GM06990 (cell line): ENCODE results near the gene GIPC2.
A peak's percentile ranks its signal among the peaks of the same experiment; 100 is the strongest.
"Not testable (repeated sequence)": the region's sequence is repeated elsewhere in the genome, so short reads cannot be mapped to it uniquely, and the experiment has no call there.

Experiments used
- DNase-seq: peaks from one replicate; pipeline ENCODE4 v3.0.0-alpha.2; 2011; ENCODE audit not compliant: insufficient read length; ENCODE audit errors: extremely low read depth
- H3K27me3 ChIP-seq: replicated peaks from 2 replicates; pipeline ENCODE4 v1.6.0; 2011; ENCODE audit warnings: low read length; ENCODE audit not compliant: control insufficient read depth, insufficient read depth
- H3K36me3 ChIP-seq: 2 replicates; pipeline ENCODE4 v1.5.1; 2011; ENCODE audit warnings: low read length; ENCODE audit not compliant: control insufficient read depth, insufficient read depth
- H3K4me3 ChIP-seq: replicated peaks from 2 replicates; pipeline ENCODE4 v1.5.1; 2011; ENCODE audit warnings: low read depth, mild to moderate bottlenecking, control low read depth, low read length
- TF ChIP-seq, protein P1 (sequence below): IDR thresholded peaks from 2 replicates; pipeline ENCODE4 v1.5.1; 2011; ENCODE audit warnings: low read length, control low read depth, mild to moderate bottlenecking, inconsistent platforms; ENCODE audit not compliant: insufficient read depth, poor library complexity, severe bottlenecking

GIPC2 gene

DNA sequence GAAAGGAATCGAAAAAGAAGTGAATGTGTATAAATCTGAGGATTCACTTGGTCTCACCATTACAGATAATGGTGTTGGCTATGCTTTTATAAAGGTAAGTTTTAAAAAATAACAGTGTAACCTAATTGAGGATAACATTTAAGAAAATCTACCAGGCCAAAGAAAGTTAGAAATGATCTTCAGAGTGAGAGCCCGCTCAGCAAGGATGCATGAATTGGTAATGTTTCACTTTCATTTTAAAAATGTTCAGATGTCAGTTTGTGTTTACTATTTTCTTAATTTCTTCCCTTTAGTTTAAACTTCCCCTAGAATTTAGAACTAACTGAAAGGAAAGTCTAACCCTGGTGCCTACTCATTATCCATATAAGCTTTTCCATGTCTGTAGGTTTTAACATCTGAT is 35.0 kb downstream of the GIPC2 start:
- TF ChIP-seq, protein P1, sequence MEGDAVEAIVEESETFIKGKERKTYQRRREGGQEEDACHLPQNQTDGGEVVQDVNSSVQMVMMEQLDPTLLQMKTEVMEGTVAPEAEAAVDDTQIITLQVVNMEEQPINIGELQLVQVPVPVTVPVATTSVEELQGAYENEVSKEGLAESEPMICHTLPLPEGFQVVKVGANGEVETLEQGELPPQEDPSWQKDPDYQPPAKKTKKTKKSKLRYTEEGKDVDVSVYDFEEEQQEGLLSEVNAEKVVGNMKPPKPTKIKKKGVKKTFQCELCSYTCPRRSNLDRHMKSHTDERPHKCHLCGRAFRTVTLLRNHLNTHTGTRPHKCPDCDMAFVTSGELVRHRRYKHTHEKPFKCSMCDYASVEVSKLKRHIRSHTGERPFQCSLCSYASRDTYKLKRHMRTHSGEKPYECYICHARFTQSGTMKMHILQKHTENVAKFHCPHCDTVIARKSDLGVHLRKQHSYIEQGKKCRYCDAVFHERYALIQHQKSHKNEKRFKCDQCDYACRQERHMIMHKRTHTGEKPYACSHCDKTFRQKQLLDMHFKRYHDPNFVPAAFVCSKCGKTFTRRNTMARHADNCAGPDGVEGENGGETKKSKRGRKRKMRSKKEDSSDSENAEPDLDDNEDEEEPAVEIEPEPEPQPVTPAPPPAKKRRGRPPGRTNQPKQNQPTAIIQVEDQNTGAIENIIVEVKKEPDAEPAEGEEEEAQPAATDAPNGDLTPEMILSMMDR = no peak
- Histone ChIP-seq H3K36me3 (no peaks in the 10 kb centered on the region), H3K4me3 (peak overlapping the region; percentile 27; the same call in 1 of the 2 replicates), H3K27me3 (no peaks in the 10 kb centered on the region)
- no peak for DNase-seq

DNA sequence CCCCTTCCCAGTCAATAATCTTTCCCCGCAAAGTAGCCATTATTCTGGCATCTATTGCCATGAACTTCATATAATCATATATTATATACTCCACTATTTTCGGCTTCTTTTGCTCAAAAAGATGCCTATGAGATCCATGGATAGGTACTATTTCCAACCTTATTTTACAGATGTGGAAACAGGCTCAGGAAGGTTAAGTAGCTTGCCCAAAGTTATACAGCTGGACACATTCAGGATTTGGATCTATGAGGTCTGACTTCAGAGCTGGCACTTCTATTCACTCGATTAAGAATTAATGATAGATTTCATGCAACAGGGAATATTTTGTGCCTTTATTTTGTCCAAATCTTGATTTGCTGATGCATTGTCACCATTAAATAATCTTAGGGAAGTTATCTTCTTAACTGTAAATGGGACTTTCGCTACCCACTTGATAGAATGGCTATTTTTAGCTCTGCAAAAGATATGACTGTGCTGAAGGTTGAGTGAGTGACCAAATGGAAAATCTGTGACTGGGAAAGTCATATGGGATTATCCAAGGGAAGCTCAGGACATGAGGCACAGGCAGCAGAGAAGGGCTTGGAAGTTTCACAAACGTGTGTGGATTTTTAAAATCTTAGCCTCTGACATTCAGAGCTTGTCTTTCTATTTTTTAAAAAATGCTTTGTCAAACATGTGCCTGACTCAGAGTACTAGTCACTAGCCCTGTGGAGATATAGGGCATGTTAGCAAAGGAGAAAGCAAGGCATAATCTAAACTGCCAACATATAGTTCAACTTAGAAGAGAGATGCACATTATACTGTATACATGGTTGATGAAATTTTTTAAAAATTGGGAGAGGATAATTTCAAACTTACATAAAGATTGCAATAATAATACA is 36.5 kb downstream of the GIPC2 start:
- no peak for DNase-seq
- TF ChIP-seq, protein P1 = no peak
- H3K36me3 ChIP-seq = no peaks in the 10 kb centered on the region

DNA sequence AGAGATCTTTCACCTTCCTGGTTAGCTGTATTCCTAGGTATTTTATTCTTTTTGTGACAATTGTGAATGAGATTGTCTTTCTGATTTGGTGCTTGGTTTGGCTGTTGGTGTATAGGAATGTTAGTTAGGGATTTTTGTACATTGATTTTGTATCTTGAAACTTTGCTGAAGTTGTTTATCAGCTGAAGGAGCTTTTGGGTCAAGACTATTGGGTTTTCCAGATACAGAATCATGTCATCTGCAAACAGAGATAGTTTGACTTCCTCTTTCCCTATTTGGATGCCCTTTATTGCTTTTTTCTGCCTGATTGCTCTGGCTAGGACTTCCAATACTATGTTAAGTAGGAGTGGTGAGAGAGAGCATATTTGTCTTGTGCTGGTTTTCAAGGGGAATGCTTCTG is 38.9 kb downstream of the GIPC2 start:
- H3K36me3 ChIP-seq, H3K4me3 ChIP-seq, DNase-seq, H3K27me3 ChIP-seq: not testable (repeated sequence)

More for the DNA sequence above, 36.5 kb downstream of the GIPC2 start:
- H3K27me3 ChIP-seq = no peaks in the 10 kb centered on the region
- no peak overlapping the region for H3K4me3 ChIP-seq

DNA sequence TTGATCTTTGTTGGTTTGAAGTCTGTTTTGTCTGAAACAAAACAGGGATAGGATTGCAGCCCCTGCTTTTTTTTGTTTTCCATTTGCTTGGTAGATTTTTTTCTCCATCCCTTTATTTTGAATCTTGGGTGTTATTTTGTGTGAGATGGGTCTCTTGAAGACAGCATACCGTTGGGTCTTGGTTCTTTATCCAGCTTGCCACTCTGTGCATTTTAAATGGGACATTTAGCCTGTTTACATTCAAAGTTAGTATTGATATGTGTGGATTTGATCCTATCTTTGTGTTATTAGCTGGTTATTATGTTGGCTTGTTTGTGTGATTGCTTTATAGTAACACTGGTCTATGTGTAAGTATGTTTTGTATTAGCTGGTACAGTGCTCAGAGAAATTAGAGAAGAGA is 40.9 kb downstream of the GIPC2 start:
- Histone ChIP-seq H3K27me3 (no peaks in the 10 kb centered on the region), H3K4me3 (no peak overlapping the region), H3K36me3 (no peaks in the 10 kb centered on the region)
- TF ChIP-seq, protein P1 = no peak
- no peak for DNase-seq

DNA sequence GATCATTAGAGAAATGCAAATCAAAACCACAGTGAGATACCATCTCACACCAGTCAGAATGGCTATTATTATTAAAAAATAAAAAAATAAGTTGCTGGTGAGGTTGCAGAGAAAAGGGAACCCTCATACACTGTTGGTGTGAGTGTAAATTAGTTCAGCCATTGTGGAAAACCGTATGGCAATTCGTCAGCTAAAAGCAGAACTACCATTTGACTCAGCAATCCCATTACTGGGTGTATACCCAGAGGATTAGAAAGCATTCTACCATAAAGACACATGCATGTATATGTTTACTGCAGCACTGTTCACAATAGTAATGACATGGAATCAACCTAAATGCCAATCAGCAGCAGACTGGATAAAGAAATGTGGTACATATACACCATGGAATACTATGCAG is 42.2 kb downstream of the GIPC2 start:
- no peak for DNase-seq

DNA sequence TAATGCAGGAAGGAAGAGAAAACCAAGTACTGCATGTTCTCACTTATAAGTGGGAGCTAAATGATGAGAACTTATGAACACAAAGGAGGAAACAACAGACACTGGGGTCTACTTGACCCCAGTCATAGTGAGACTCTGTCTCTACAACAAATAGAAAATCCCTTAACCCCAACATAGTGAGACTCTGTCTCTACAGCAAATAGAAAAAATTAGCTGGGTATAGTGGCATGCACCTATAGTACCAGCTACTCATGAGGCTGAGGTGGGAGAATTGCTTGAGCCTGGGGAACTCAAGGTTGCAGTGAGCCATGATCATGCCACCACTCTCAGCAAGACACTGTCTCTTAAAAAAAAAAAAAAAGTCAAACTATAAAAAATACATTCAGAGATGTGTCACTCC is 42.7 kb downstream of the GIPC2 start:
- TF ChIP-seq, protein P1 = no peak
- no peak for DNase-seq
- no peaks in the 10 kb centered on the region for H3K36me3 ChIP-seq
- H3K4me3 ChIP-seq = no peak overlapping the region
- no peaks in the 10 kb centered on the region for H3K27me3 ChIP-seq

More for the DNA sequence above, 42.2 kb downstream of the GIPC2 start:
- no peaks in the 10 kb centered on the region for H3K27me3 ChIP-seq
- H3K4me3 ChIP-seq = no peak overlapping the region
- TF ChIP-seq, protein P1 = no peak
- no peaks in the 10 kb centered on the region for H3K36me3 ChIP-seq
